ENCODE data around the gene SNED1.
"Not testable (repeated sequence)": the region's sequence is repeated elsewhere in the genome, so short reads cannot be mapped to it uniquely, and the experiment has no call there.

Gene SNED1

DNA sequence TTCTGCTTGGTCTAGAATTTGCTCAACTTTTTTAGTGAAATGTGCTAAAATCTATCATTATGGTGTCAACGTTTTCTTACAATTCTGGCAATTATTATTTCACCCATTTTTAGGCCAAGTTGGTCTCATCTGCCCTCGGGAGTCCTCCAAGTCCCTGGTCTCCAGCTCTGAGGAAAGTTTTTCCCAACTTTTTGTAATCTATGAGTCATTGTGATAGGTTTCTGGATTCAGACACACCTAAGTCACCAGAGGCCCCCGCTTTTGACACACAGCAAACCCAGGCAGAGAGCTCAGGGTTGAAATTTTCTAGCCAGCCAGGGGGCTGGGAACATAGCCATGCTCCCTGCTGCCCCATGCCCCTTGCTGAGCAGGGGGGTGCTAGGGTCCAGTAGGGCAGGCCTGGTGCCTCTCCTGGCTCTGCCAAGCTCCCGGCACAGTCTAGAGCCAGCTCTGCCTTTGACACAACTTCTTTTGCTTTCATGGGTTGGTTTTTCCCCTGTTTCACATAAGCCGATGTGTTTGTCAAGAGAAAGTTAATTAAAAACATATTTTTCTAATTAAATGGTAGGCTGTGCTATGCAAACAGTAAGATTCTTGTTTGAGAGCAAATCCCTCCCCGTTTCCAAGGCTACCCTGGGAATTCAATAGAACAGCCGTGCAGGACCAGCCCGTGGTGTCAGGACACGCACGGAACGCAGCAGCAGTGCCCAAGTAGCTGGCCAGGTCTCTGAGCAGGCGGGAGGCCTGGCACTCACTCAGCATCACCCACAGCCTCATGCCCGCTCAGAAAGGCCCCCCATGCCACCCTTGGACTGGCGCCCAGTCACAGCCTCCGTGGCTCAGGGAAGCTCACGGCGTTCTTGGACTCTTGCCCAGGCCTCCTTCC lies 25.5 kb upstream of the SNED1 start:
- DNase-seq (ENCODE audit: low read depth in 2 of 2), result no peak

GRCh38 chr2:240974771-240975572 lies 23.4 kb upstream of the SNED1 start:
- no peak for DNase-seq (ENCODE audit: low read depth in 2 of 2)

GRCh38 chr2:240975903-240976302 lies 22.5 kb upstream of the SNED1 start:
- DNase-seq (ENCODE audit: low read depth in 2 of 2), result not testable (repeated sequence)

DNA sequence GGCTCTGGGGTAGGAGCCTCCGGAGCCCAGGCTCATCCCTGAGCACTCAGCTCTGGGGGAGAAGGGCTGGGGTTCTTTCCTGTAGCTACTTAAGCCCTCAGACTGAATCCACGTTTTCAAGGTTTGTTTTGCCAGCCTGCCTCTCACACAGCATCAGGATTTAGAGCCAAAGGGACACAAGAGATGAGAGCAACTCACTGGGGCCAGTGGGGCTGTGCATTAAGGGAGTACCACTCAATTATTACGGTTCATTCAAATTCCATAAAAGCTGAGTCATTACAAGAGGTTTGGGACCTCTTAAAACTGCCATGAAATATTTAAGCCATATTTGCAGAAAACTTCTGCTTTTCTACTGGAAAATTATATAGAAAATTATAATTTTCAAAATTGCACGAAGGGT lies 17.1 kb upstream of the SNED1 start:
- DNase-seq (ENCODE audit: low read depth in 2 of 2), result no peak

GRCh38 chr2:240981871-240982800 lies 16.3 kb upstream of the SNED1 start:
- no peak for DNase-seq (ENCODE audit: low read depth in 2 of 2)

GRCh38 chr2:240982821-240983281 lies 15.6 kb upstream of the SNED1 start:
- DNase-seq (ENCODE audit: low read depth in 2 of 2), result no peak

GRCh38 chr2:240983361-240983995 lies 14.9 kb upstream of the SNED1 start:
- peak; percentile 27 to 33 for DNase-seq (ENCODE audit: low read depth in 2 of 2)

DNA sequence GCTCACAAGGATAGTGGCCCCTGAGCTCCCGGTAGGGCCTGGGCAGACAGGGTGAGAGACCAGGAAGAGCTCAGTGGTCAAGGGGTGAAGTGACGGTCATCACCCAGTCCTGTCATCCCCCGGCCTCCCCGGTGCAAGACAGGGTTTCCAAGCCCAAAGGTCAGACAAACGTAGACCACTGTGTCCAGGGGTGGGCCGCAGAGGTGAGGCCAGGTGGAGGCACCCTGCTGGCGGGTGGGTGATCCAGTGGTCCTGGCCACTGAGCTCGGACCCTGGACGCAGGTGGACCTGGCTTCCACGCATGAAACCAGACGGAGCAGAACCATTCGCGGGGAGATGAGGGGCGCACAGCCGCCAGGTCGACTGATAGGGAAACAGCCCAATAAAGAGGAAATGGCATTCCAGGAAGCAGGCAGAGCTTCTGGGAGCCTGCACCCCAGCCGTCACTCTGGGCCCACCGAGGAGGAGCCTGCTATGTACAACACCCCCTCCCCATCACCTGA lies 14.4 kb upstream of the SNED1 start:
- DNase-seq (ENCODE audit: low read depth in 2 of 2), result no peak

- no peak for DNase-seq (ENCODE audit: low read depth in 2 of 2)
Measured at GRCh38 chr2:240985881-240986786, 12.3 kb upstream of the SNED1 start.

DNA sequence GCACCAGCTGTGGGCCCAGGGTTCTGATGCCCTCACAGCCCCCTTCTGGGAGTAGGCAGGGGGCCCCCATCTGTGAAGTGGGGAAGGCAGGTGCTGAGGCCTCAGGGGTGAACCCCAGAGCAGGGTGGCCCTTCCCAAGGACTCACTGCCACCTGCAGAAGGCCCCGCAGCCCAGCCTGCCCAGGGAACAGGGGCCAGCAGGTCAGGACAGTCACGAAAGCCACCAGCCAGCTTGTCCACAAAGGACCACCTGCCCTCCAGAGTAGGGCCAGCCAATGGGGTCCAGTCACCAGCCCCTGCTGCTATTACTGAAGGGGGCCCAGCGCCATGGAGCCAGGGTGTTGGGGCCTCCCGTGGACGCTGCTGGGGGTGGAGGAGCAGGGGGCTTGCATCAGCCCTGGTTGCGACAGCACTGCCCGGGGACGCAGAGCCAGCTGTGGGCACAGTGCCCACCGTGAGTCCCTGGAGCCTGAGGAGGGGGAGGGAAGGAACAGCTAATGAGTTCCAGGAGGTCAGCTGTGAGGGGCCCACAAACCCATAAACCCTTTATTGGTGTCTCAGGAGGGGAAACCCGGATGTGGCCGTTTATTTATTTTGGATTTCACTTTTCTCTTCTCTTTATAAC lies 11.5 kb upstream of the SNED1 start:
- no peak for DNase-seq (ENCODE audit: low read depth in 2 of 2)

- no peak for DNase-seq (ENCODE audit: low read depth in 2 of 2)
Measured at GRCh38 chr2:240987588-240987987, 10.8 kb upstream of the SNED1 start.

DNA sequence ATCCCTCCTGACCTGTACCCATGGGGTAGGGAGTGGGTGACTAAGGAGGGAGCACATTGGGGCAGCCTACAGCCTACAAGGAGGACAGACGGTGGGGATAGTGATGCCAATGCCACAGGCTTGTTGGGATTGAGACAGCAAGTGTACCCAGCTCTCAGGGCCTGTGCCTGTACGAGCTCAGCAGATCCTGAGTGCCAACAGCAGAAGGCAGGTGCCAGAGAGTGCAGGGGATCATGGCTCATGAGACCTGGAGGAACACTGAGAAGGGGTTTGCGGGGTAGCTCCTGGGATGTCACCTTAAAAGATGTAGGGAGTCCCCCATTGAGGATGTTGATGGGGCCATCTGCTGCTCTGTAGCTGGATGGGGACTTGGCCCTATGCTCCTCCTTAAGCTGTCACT lies 10.3 kb upstream of the SNED1 start:
- no peak for DNase-seq (ENCODE audit: low read depth in 2 of 2)

DNA sequence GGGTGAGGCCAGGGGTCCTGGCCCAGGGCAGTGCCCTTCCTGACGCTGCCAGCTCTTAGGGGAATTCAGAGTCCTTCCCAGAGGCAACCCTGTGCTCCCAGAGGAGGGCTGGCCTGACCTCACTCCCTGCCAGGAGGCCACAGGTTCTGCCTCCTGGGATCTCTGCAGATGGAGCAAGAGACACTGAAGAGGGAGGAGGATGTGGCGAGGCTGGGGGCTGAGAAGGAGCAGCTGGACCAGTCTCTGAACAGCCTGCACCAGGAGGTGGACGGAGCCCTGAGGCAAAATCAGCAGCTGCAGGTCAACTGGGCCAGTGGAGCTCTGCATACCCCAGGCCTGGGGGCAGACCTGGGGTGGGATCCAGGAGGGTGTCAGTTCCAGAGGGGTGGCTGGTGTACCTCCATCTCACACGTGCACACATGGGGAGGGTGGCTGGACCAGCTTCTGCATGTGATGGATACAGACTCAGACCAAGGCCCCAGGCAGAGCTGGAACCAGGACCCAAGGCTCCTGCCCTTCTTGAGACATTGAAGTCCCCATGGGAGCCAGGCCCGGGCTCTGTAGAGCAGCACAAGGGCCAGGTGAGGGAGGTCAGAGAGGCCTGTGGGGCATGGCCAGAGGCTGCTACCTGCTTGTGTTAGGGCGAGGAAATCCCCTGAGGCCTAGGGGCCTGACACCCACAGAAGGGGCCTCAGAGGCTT lies 9.7 kb upstream of the SNED1 start:
- no peak for DNase-seq (ENCODE audit: low read depth in 2 of 2)

DNA sequence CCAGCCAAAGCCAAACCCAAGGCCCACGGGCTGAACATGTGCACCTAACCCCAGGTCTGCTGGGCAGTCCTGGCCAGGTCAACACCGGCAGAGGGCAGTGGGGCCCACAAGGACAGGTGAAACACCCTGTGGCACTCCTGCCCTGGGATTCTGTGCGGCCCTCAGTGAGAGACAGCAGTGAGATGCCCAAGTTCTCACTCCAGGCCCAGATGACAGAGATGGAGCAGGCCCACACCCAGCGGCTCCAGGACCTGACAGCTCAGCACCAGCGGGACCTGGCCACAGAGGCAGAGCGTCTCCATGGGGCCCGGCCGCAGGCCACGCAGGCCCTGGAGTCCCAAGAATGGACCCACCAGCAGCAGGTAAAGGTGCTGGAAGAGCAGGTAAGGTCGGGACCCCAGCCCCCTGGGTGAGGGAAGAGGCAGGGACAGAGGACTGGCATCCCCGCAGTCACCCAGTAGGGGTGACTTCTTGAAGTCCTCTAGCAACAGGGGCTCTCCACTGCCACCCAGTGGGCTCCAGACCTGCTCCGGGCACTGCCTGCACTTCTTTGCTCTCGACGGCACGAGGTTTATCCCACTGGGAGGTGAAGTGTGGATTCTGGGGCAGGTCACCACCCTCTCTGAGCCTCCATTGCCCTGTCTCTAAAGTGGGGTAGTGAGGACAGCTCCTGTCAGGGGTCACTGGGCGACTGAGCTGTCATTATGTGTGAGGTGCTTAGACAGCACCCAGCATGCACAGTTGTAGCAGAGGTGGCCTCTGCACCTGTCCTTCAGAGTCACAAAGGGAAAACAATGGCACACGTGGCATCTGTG lies 8.8 kb upstream of the SNED1 start:
- DNase-seq (ENCODE audit: low read depth in 2 of 2), result no peak

DNA sequence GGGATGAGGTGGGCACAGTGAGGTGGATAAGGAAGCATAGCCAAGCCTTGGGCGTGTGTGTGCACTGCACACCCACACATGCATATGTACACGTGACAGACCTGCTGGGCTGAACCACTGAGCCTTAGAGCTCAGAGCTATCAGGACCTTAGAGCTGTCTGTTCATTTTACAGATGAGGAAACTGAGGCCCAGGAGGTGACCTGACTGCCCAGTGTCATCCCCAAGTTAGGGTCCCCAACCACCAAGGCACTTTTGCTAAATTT lies 8.2 kb upstream of the SNED1 start:
- no peak for DNase-seq (ENCODE audit: low read depth in 2 of 2)

DNA sequence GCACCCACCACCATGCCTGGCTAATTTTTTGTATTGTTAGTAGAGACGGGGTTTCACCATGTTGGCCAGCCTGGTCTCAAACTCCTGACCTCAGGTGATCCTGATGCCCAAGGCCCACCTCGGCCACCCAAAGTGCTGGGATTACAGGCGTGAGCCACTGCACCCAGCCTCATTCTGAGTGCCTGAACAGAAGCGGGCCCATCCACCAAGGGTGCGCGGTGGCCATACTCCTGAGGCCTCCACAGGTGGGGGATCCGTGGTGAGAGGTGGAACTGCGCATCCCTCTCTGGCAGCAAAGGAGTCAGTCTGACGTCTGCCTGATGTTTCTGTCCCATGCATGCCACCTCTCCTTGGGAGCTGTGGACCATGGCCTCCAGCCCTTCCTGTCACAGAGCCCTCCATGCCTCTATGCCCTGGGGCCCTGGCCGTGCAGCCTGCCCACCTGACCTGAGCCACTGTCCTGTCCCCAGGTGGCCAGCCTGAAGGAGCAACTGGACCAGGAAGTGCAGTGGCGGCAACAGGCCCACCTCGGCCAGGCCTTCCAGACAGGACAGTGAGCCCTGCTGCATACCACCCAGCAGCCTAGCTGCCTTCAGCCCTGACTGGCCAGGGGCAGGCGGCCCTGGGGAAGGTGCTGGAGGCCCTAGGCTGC lies 7.6 kb upstream of the SNED1 start:
- no peak for DNase-seq (ENCODE audit: low read depth in 2 of 2)

DNA sequence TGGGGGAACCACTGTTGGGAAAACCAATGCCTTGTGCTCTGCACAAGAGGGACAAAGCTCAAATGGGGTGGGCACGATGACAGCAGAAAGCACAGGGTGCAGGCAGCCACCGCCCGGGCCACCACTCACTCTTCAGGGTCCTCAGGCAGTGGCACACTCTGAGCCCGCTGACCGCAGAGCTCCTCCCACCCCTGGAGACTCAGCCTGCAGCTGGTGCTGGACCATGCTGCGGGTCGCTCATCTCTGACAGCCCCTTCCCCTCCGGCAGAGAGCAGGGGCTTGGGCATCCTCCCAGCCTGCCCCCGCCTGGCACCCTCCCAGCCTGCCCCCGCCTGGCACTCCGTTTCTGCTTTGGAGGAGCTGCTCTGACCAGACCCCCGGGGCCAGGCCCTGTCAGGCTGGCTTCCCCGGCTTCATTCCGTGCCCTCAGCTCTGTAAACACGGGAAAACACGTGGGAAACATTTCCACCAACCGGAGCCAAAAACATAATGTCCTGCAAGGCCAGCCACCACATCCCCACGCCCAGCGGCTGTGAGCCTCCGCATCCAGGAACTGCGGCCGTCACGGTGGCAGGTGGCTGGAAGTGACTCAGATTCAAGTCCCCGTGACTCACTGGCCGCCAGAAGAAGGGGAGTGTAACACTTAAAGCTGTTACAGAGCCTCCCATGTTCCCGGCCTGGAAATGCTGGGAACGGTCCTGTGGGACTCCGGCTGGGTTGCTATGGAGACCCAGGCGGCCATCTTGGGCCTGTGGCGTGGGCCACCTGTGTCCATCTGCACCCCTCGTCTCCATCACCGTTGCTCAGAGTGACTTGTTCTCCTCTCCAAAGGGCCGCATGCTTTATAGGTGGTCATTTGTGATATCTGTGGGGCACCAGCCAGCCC lies 6.8 kb upstream of the SNED1 start:
- no peak for DNase-seq (ENCODE audit: low read depth in 2 of 2)
